Measurements from ENCODE around the gene TFR2. TPM values are rescaled to one million over a fixed set of nuclear protein-coding genes. Genes with fewer than 3 reads are reported as not detected.

TFR2 gene
- total RNA-seq, 1 experiment from 2014 or later = 11.8 TPM

- Histone ChIP-seq H3K4me1 (ENCODE audit: control insufficient read depth in 1 of 2, insufficient read depth in 2 of 2, low read length in 2 of 2) (peaks cover 0 to 11% of the 10 kb centered on the region in 2 experiments; a peak in 1 of 4 replicates), H3K9ac (ENCODE audit: low read length) (no peak overlapping the region), H4K20me1 (ENCODE audit: insufficient read depth) (no peaks in the 10 kb centered on the region), H3K27ac (ENCODE audit: low read depth, low read length) (no peak overlapping the region), H3K4me3 (replicated peaks in 1 of 2; ENCODE audit: low read depth in 1 of 2, low read length in 2 of 2) (no peak overlapping the region), H3K9me3 (ENCODE audit: control insufficient read depth in 1 of 2, insufficient read depth in 1 of 2, low read depth in 1 of 2, low read length in 2 of 2) (no peaks in the 10 kb centered on the region), H3K9me2 (ENCODE audit: insufficient read depth) (no peaks in the 10 kb centered on the region), H3K4me2 (ENCODE audit: low read length) (no peak overlapping the region), H2AFZ (ENCODE audit: low read depth, low read length, poor library complexity, severe bottlenecking) (no peak overlapping the region), H3K27me3 (ENCODE audit: insufficient read depth, low read length) (no peaks in the 10 kb centered on the region), H3K36me3 (ENCODE audit: control insufficient read depth in 1 of 2, insufficient read depth in 2 of 2, low read length in 2 of 2) (no peaks in the 10 kb centered on the region; a peak in 1 of 4 replicates), H3K79me2 (ENCODE audit: insufficient read depth, low read length) (peaks cover 23% of the 10 kb centered on the region)
- POLR2A ChIA-PET = interaction anchor here (0.7 to 1.2 kb wide), 2 partner anchors 59 to 85 kb away, joined by 3 to 5 read pairs; partner anchors contain the start of genes FBXO24, LRCH4 and MOSPD3
- TF ChIP-seq, protein P1, sequence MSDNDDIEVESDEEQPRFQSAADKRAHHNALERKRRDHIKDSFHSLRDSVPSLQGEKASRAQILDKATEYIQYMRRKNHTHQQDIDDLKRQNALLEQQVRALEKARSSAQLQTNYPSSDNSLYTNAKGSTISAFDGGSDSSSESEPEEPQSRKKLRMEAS (IDR thresholded peaks at IDR 0.05) = no peak
- TF ChIP-seq EGR1 (IDR thresholded peaks at IDR 0.05; ENCODE audit: low read depth) (no peak), RAD21 (IDR thresholded peaks at IDR 0.05; ENCODE audit: low read depth) (no peak), ELF1 (IDR thresholded peaks at IDR 0.05; ENCODE audit: borderline replicate concordance, low read depth) (no peak), YY1 (IDR thresholded peaks at IDR 0.05; ENCODE audit: extremely low read depth, insufficient replicate concordance, low read depth, low read length) (no peak), SP1 (IDR thresholded peaks at IDR 0.05; ENCODE audit: low read depth) (no peak), FOSL1 (IDR thresholded peaks at IDR 0.05; ENCODE audit: low read depth) (no peak), EZH2phosphoT487 (IDR thresholded peaks at IDR 0.05; ENCODE audit: borderline replicate concordance) (no peak), ATF3 (IDR thresholded peaks at IDR 0.05) (no peak), CBX3 (IDR thresholded peaks at IDR 0.05; ENCODE audit: low read depth) (no peak), EZH2 (IDR thresholded peaks at IDR 0.05) (no peak), SRF (IDR thresholded peaks at IDR 0.05; ENCODE audit: low read depth) (no peak), POLR2AphosphoS5 (IDR thresholded peaks at IDR 0.05; ENCODE audit: low read depth, low read length) (no peak), ZNF274 (IDR thresholded peaks at IDR 0.05; ENCODE audit: low read depth, low read length) (no peak), CEBPB (IDR thresholded peaks at IDR 0.05; ENCODE audit: low read depth) (no peak), SIN3A (IDR thresholded peaks at IDR 0.05; ENCODE audit: low read depth) (no peak)
- TF ChIP-seq, protein P2, sequence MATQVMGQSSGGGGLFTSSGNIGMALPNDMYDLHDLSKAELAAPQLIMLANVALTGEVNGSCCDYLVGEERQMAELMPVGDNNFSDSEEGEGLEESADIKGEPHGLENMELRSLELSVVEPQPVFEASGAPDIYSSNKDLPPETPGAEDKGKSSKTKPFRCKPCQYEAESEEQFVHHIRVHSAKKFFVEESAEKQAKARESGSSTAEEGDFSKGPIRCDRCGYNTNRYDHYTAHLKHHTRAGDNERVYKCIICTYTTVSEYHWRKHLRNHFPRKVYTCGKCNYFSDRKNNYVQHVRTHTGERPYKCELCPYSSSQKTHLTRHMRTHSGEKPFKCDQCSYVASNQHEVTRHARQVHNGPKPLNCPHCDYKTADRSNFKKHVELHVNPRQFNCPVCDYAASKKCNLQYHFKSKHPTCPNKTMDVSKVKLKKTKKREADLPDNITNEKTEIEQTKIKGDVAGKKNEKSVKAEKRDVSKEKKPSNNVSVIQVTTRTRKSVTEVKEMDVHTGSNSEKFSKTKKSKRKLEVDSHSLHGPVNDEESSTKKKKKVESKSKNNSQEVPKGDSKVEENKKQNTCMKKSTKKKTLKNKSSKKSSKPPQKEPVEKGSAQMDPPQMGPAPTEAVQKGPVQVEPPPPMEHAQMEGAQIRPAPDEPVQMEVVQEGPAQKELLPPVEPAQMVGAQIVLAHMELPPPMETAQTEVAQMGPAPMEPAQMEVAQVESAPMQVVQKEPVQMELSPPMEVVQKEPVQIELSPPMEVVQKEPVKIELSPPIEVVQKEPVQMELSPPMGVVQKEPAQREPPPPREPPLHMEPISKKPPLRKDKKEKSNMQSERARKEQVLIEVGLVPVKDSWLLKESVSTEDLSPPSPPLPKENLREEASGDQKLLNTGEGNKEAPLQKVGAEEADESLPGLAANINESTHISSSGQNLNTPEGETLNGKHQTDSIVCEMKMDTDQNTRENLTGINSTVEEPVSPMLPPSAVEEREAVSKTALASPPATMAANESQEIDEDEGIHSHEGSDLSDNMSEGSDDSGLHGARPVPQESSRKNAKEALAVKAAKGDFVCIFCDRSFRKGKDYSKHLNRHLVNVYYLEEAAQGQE (IDR thresholded peaks at IDR 0.05; ENCODE audit: low read depth) = no peak
- ATAC-seq (no peak), DNase-seq (ENCODE audit: low read depth, low spot score) (no peak)
- intact Hi-C loops (cut with micrococcal nuclease) = loop anchor here (2.0 kb wide), 1 partner anchor 39 kb away; no protein-coding TSS in a partner anchor
- CTCF ChIA-PET = no interaction called here
- BruUV-seq (replicated peaks) = no TSS peak
- RAD21 ChIA-PET (ENCODE audit: low non-redundant PET in 1 of 2, low total read pairs in 2 of 2, uncharacterized antibody in 2 of 2, unreplicated experiment in 2 of 2) = interaction anchor here in 1 of 2 experiments (0.6 kb wide), 1 partner anchor 37 kb away, joined by 3 read pairs; no protein-coding TSS in a partner anchor
These were observed 30.3 kb upstream of the TFR2 start for GRCh38 chr7:100671353-100672327.

All from HCT116 (cell line).